ENCODE results near the gene GRK1. TPM values are rescaled to one million over a fixed set of nuclear protein-coding genes. Genes with fewer than 3 reads are reported as not detected.

The GRK1 gene
- total and polyA plus RNA-seq, 2 of the 8 experiments (the other 6 are each of a cell fraction or from before 2014, with no cell fraction given) = 0.12 TPM; not detected in 1

DNA sequence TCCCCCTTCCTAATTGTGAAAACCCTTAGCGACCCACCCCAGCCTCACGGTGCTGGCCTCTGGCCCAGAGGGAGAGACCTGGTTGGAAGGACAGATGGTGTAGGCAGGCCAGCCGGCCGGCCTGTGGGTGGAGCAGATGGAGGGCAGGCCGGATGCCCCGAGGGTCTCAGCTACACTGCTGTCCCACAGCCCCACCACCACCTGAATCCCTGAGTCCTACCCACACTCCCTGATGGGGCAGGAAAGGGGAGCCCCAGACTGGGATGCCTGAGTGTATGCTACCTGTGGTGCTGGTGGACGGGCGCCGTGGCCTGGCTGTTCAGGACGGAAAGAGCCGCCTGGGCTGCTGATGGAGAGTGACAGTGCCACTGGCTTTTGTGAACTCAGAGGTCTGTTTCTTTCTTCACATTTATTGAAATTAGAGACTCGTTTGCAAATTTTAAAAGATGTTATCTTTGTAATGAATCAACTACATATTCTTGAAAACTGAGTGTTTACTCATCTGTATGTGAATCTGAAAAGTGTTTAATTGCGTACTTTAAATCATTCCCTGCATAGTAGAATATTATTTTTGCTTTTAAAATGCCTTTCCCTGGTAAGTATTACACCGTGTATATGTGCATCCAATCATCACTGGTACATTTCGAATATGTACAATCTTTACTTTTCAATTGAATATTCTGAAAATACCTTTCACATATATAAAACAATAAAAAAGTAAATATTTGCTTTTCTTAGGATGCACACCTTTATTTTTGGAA is 46.8 kb upstream of the GRK1 start:
- ChIA-PET CTCF (ENCODE audit: partially characterized antibody) (interaction anchor here (0.9 to 1.4 kb wide), 6 partner anchors 10 to 186 kb away, joined by 3 to 5 read pairs (median 4); no protein-coding TSS in a partner anchor), POLR2A (ENCODE audit: partially characterized antibody) (no interaction called here)
- Histone ChIP-seq H3K27ac (ENCODE audit: low read depth, low read length) (no peak overlapping the region), H2BK12ac (ENCODE audit: low read depth, low read length) (no peak overlapping the region), H3K79me1 (ENCODE audit: low read depth, low read length) (peaks cover 7% of the 10 kb centered on the region), H4K5ac (ENCODE audit: insufficient read length, low read depth, low read length) (peak overlapping the region; percentile 12), H4K91ac (replicated peaks; ENCODE audit: insufficient read length, low read length) (no peak overlapping the region), H3K9me3 (ENCODE audit: insufficient read depth in 2 of 2, low read depth in 1 of 2, low read length in 1 of 2) (peaks cover 0 to 14% of the 10 kb centered on the region in 2 experiments; a peak in 1 of 4 replicates), H2BK120ac (replicated peaks; ENCODE audit: low read depth, low read length) (no peak overlapping the region), H3K23ac (ENCODE audit: insufficient read length) (no peak overlapping the region), H3K4ac (replicated peaks; ENCODE audit: insufficient read length, low read depth, low read length) (no peak overlapping the region), H2AFZ (ENCODE audit: low read length) (no peak overlapping the region), H3K14ac (ENCODE audit: insufficient read length) (no peak overlapping the region), H3K36me3 (ENCODE audit: control insufficient read depth in 2 of 4, insufficient read depth in 4 of 4, low read length in 3 of 4) (peaks cover 0 to 21% (median 11%) of the 10 kb centered on the region in 4 experiments; a peak in 5 of 8 replicates), H3K9ac (replicated peaks in 1 of 4; ENCODE audit: extremely low read depth in 1 of 4, low read depth in 3 of 4, low read length in 3 of 4) (no peak overlapping the region), H2AK5ac (ENCODE audit: low read depth, low read length) (no peak overlapping the region), H3K4me2 (ENCODE audit: insufficient read depth in 1 of 2, low read depth in 2 of 2, low read length in 2 of 2) (no peak overlapping the region), H4K8ac (ENCODE audit: extremely low read depth, insufficient read depth, low read length) (peak overlapping the region; percentile 45; the same call in 1 of the 2 replicates), H3K79me2 (ENCODE audit: control insufficient read depth in 1 of 2, insufficient read depth in 2 of 2, low read length in 2 of 2) (peaks cover 0 to 26% of the 10 kb centered on the region in 2 experiments; a peak in 2 of 4 replicates), H2BK5ac (ENCODE audit: low read depth, low read length) (no peak overlapping the region), H3K18ac (ENCODE audit: extremely low read depth, low read length) (no peak overlapping the region), H3K23me2 (ENCODE audit: low read depth, low read length) (no peaks in the 10 kb centered on the region), H4K20me1 (replicated peaks in 1 of 2; ENCODE audit: control insufficient read depth in 1 of 2, insufficient read depth in 2 of 2, low read length in 2 of 2) (peaks cover 0 to 4% of the 10 kb centered on the region in 2 experiments), H3K4me3 (ENCODE audit: extremely low read depth in 1 of 4, insufficient read depth in 2 of 4, low read depth in 3 of 4, low read length in 4 of 4) (no peak overlapping the region), H3K4me1 (replicated peaks in 1 of 4; ENCODE audit: control insufficient read depth in 3 of 4, insufficient read depth in 4 of 4, low read length in 3 of 4) (peaks cover 5 to 14% (median 12%) of the 10 kb centered on the region in 4 experiments; a peak in 5 of 7 replicates), H2BK15ac (ENCODE audit: low read length) (no peak overlapping the region), H3K27me3 (replicated peaks in 1 of 4; ENCODE audit: control insufficient read depth in 3 of 4, extremely low read depth in 1 of 4, insufficient read depth in 3 of 4, low read length in 3 of 4) (no peaks in the 10 kb centered on the region), H3K56ac (replicated peaks; ENCODE audit: insufficient read length, low read depth, low read length) (no peak overlapping the region), H2BK20ac (ENCODE audit: low read length) (no peak overlapping the region)
- no peak for FAIRE-seq
- 89% methylated on average over 15 of the region's 15 CpGs; no CpG with 5 or more reads in 1 of the 2 experiments for WGBS, 2 experiments (ENCODE audit: extremely low coverage in 1 of 2, insufficient coverage in 1 of 2, insufficient read length in 1 of 2, insufficient replicate concordance in 2 of 2, low coverage in 1 of 2, low lambda C conversion rate in 2 of 2, missing lambda C conversion rate in 1 of 2)
- no peak for DNase-seq (ENCODE audit: low read depth in 1 of 2, low spot score in 2 of 2)
- no peak for TF ChIP-seq RFX5 (IDR thresholded peaks at IDR 0.05; ENCODE audit: borderline replicate concordance, low read depth, low read length)
- TF ChIP-seq BCL11A (IDR thresholded peaks at IDR 0.05; ENCODE audit: low read depth in 2 of 2, low read length in 2 of 2) = no peak
- no peak for TF ChIP-seq E2F6 (IDR thresholded peaks at IDR 0.05)
- no peak for TF ChIP-seq HDAC2 (IDR thresholded peaks at IDR 0.05; ENCODE audit: borderline replicate concordance in 1 of 2, low read depth in 2 of 2, low read length in 2 of 2)
- TF ChIP-seq JUN (IDR thresholded peaks at IDR 0.05; ENCODE audit: low read depth, low read length) = no peak
- TF ChIP-seq KDM4A (IDR thresholded peaks at IDR 0.05; ENCODE audit: low read depth, low read length, severe bottlenecking) = no peak
- TF ChIP-seq RXRA (IDR thresholded peaks at IDR 0.05; ENCODE audit: insufficient read depth, low read depth, low read length) = no peak
- TF ChIP-seq EGR1 (IDR thresholded peaks at IDR 0.05; ENCODE audit: borderline replicate concordance, low read depth, low read length) = no peak
- TF ChIP-seq SRF (IDR thresholded peaks at IDR 0.05; ENCODE audit: low read depth, low read length) = no peak
- TF ChIP-seq FOSL1 (IDR thresholded peaks at IDR 0.05; ENCODE audit: insufficient read depth, low read depth, low read length) = no peak
- no peak for TF ChIP-seq EZH2 (IDR thresholded peaks at IDR 0.05; ENCODE audit: low read depth, low read length, severe bottlenecking)
